Mammary epithelial cell (primary cell): ENCODE data around the gene ABHD15.

Experiments used
- EZH2 ChIP-seq: IDR thresholded peaks from 2 replicates; pipeline ENCODE4 v1.6.1; 2012; ENCODE audit warnings: low read length, inconsistent platforms, borderline replicate concordance
- TF ChIP-seq, protein P1 (sequence below), 2 donors: IDR thresholded peaks in 1 of 2; conservative IDR thresholded peaks in 1 of 2; 2 replicates each; pipeline ENCODE4 v1.5.1; 2011 to 2012; ENCODE audit warnings: inconsistent platforms in 2 of 2, low read length in 2 of 2, mild to moderate bottlenecking in 2 of 2, control low read depth in 1 of 2, low read depth in 1 of 2; ENCODE audit not compliant: insufficient read depth in 1 of 2; ENCODE audit errors: extremely low read depth in 1 of 2

DNA sequence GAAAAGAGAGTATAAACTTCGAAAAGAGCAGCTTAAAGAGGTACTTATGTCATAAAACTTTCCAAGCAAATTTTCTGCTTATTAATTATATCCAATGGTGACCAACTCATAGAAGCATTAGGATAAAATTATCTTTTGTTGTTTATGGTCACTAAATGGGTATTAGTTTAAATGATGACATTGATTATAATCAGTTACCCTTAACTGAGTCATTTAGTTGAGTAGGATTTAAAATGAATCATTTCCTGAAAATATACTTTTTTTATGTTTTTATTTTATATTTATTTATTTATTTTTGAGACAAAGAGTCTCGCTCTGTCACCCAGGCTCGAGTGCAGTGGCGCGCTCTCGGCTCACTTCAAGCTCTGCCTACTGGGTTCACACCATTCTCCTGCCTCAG lies 55.9 kb downstream of the ABHD15 start:
- TF ChIP-seq, protein P1, sequence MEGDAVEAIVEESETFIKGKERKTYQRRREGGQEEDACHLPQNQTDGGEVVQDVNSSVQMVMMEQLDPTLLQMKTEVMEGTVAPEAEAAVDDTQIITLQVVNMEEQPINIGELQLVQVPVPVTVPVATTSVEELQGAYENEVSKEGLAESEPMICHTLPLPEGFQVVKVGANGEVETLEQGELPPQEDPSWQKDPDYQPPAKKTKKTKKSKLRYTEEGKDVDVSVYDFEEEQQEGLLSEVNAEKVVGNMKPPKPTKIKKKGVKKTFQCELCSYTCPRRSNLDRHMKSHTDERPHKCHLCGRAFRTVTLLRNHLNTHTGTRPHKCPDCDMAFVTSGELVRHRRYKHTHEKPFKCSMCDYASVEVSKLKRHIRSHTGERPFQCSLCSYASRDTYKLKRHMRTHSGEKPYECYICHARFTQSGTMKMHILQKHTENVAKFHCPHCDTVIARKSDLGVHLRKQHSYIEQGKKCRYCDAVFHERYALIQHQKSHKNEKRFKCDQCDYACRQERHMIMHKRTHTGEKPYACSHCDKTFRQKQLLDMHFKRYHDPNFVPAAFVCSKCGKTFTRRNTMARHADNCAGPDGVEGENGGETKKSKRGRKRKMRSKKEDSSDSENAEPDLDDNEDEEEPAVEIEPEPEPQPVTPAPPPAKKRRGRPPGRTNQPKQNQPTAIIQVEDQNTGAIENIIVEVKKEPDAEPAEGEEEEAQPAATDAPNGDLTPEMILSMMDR (conservative IDR thresholded peaks at IDR 0.05 in 1 of 2, IDR thresholded peaks at IDR 0.05 in 1 of 2; ENCODE audit: extremely low read depth in 1 of 2, insufficient read depth in 1 of 2, low read depth in 1 of 2, low read length in 2 of 2): no peak
- TF ChIP-seq EZH2: no peak
